Measurements from ENCODE around the gene ROBO1. TPM values are rescaled to one million over a fixed set of nuclear protein-coding genes. Genes with fewer than 3 reads are reported as not detected.
"Not testable (repeated sequence)": the region's sequence is repeated elsewhere in the genome, so short reads cannot be mapped to it uniquely, and the experiment has no call there.

Gene ROBO1
- total RNA-seq, 2 experiments from 2014 or later = 3.0 to 3.1 TPM

DNA sequence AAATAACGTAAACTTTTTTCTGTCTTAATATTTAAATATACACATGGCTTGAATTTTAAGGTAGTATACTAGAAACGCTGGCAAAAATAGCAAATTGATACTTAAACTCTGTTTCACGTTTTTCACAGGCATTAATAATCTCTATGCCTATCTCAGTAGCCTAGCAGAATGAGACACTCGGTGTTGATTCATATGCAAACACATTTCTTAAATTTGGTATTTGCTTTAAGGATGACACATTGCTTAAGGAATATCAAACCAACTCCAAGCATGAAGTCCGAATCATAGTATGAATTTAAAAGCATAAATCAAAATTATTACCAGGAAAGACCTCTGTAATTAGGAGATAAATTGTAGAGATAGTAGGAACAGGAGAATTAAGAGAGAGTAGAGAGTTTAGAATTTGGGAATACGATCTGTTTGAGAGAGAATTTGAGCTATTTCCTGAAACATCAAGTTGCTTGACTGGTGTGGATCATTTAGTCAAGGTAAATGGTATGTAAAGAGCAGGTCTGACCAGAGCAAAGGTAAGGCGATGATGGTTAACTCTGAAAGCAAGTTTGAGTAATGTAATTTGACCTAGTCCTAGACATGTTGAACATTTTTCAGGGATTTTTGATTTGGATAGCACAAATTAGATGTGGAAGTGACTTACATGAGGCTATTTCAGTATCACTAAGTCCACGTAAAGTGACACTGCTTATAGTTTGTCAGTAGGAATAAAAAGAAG, 236.1 kb downstream of the ROBO1 start:
- no peaks in the 10 kb centered on the region for H3K27me3 Mint-ChIP-seq (ENCODE audit: low read depth)
- CTCF ChIA-PET = no interaction called here
- DNase-seq (no peak), ATAC-seq (no peak)
- POLR2A ChIA-PET = no interaction called here
- H3K4me1 Mint-ChIP-seq (ENCODE audit: low read depth) = no peaks in the 10 kb centered on the region
- peaks cover 7% of the 10 kb centered on the region for H3K9me3 Mint-ChIP-seq (ENCODE audit: insufficient read depth)
- H3K27ac Mint-ChIP-seq = no peak overlapping the region
- H3K4me3 Mint-ChIP-seq = no peak overlapping the region
- no peaks in the 10 kb centered on the region for H3K36me3 Mint-ChIP-seq (ENCODE audit: low read depth)

GRCh38 chr3:79521221-79521848, 246.5 kb downstream of the ROBO1 start:
- POLR2A ChIA-PET = no interaction called here
- no peaks in the 10 kb centered on the region for H3K9me3 Mint-ChIP-seq (ENCODE audit: insufficient read depth)
- no peaks in the 10 kb centered on the region for H3K36me3 Mint-ChIP-seq (ENCODE audit: low read depth)
- ATAC-seq (no peak), DNase-seq (no peak)
- no peaks in the 10 kb centered on the region for H3K27me3 Mint-ChIP-seq (ENCODE audit: low read depth)
- H3K27ac Mint-ChIP-seq = no peak overlapping the region
- CTCF ChIA-PET = interaction anchor here (1.8 kb wide), 1 partner anchor 10 kb away, joined by 5 read pairs; no protein-coding TSS in a partner anchor
- no peaks in the 10 kb centered on the region for H3K4me1 Mint-ChIP-seq (ENCODE audit: low read depth)
- H3K4me3 Mint-ChIP-seq = no peak overlapping the region

DNA sequence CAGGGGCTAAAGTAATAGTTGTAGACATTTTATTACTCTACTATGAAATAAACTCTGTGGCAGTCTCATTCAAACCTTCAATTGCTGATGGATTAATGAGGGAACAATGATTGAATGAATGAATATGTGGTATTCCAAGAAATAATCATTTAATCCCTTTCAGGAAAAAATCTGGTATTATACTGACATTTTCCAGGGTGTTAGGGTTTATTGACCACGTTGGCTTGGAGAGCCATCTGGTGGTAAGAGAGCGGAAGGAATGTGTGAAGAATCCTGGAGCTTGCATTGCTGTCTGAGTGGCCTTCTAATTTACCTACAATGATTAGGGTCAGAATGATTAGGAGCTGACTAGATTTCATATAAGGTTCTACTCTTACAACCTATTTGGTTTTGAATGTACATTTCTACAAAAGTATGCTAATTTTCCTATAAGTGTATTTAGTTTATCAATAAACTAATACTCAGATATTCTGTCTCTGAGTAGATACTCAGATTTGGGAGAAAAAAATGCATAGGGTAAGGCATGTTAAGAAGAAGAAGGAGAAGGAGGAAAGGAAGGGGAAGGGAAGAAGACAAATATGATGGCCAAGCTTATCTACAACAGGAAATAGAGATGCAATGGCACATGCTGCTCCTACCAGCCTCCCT, 249.9 kb downstream of the ROBO1 start:
- POLR2A ChIA-PET = no interaction called here
- ATAC-seq (no peak), DNase-seq (no peak)
- H3K27ac Mint-ChIP-seq = no peak overlapping the region
- H3K4me3 Mint-ChIP-seq = no peak overlapping the region
- no peaks in the 10 kb centered on the region for H3K4me1 Mint-ChIP-seq (ENCODE audit: low read depth)
- CTCF ChIA-PET = no interaction called here
- no peaks in the 10 kb centered on the region for H3K9me3 Mint-ChIP-seq (ENCODE audit: insufficient read depth)
- no peaks in the 10 kb centered on the region for H3K36me3 Mint-ChIP-seq (ENCODE audit: low read depth)
- no peaks in the 10 kb centered on the region for H3K27me3 Mint-ChIP-seq (ENCODE audit: low read depth)

DNA sequence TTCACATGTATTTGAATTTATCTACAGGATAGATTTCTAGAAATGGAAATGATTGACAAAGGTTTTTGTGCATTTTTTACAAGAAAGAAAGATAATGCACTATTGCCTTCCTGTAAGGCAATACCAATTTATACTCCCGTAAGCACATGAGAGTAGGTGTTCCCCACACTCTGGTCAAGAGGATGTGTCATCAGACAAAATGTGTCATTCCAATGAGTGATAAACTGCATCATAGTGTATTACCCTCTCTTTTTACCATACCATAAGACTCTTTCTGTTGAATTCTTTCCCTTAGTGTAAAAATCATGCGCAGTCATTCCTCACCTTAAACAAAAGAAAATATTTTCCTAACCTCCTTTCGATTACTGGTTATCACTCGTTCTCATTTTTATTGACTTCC, 251.0 kb downstream of the ROBO1 start:
- Mint-ChIP-seq H3K27me3 (ENCODE audit: low read depth) (no peaks in the 10 kb centered on the region), H3K27ac (no peak overlapping the region), H3K36me3 (ENCODE audit: low read depth) (no peaks in the 10 kb centered on the region), H3K4me1 (ENCODE audit: low read depth) (no peaks in the 10 kb centered on the region), H3K4me3 (no peak overlapping the region), H3K9me3 (ENCODE audit: insufficient read depth) (no peaks in the 10 kb centered on the region)
- ChIA-PET CTCF (no interaction called here), POLR2A (no interaction called here)
- ATAC-seq (no peak), DNase-seq (no peak)

DNA sequence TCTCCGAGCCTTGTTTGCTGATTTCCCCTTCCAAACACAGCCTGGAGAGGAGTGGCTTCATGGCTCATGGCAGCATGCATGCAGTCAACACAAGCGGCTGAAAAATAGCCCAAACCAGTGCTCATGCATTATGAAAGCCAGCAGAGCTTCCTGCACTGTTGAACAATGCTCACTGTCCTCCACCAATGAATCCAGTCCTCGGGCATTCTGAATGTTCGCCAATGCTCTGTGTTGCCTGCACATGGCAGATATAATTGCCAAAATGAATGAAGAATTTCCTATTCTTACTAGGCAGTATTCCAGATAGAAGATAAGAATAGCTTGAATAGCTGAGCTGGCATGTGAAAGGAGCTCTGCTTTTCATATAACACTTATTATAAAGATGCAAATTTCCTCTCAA, 252.7 kb downstream of the ROBO1 start:
- H3K27me3 Mint-ChIP-seq (ENCODE audit: low read depth) = no peaks in the 10 kb centered on the region
- H3K36me3 Mint-ChIP-seq (ENCODE audit: low read depth) = no peaks in the 10 kb centered on the region
- no peaks in the 10 kb centered on the region for H3K9me3 Mint-ChIP-seq (ENCODE audit: insufficient read depth)
- ATAC-seq (no peak), DNase-seq (no peak)
- no peak overlapping the region for H3K27ac Mint-ChIP-seq
- CTCF ChIA-PET = no interaction called here
- POLR2A ChIA-PET = no interaction called here
- no peak overlapping the region for H3K4me3 Mint-ChIP-seq
- H3K4me1 Mint-ChIP-seq (ENCODE audit: low read depth) = no peaks in the 10 kb centered on the region

- DNase-seq = no peak
- ChIA-PET POLR2A (no interaction called here), CTCF (no interaction called here)
- no peak overlapping the region for H3K27ac Mint-ChIP-seq
- H3K4me1 Mint-ChIP-seq (ENCODE audit: low read depth) = no peaks in the 10 kb centered on the region
- H3K27me3 Mint-ChIP-seq (ENCODE audit: low read depth) = no peaks in the 10 kb centered on the region
- no peaks in the 10 kb centered on the region for H3K9me3 Mint-ChIP-seq (ENCODE audit: insufficient read depth)
- H3K36me3 Mint-ChIP-seq (ENCODE audit: low read depth) = no peaks in the 10 kb centered on the region
- H3K4me3 Mint-ChIP-seq = no peak overlapping the region
- no peak for ATAC-seq
Measured at GRCh38 chr3:79514069-79514468, 253.7 kb downstream of the ROBO1 start.

- H3K4me1 Mint-ChIP-seq (ENCODE audit: low read depth) = no peaks in the 10 kb centered on the region
- H3K27me3 Mint-ChIP-seq (ENCODE audit: low read depth) = no peaks in the 10 kb centered on the region
- CTCF ChIA-PET = no interaction called here
- H3K9me3 Mint-ChIP-seq (ENCODE audit: insufficient read depth) = peaks cover 4% of the 10 kb centered on the region
- POLR2A ChIA-PET = no interaction called here
- no peak overlapping the region for H3K4me3 Mint-ChIP-seq
- ATAC-seq (no peak), DNase-seq (no peak)
- H3K27ac Mint-ChIP-seq = no peak overlapping the region
- H3K36me3 Mint-ChIP-seq (ENCODE audit: low read depth) = no peaks in the 10 kb centered on the region
Measured at GRCh38 chr3:79506751-79507150, 261.0 kb downstream of the ROBO1 start.

DNA sequence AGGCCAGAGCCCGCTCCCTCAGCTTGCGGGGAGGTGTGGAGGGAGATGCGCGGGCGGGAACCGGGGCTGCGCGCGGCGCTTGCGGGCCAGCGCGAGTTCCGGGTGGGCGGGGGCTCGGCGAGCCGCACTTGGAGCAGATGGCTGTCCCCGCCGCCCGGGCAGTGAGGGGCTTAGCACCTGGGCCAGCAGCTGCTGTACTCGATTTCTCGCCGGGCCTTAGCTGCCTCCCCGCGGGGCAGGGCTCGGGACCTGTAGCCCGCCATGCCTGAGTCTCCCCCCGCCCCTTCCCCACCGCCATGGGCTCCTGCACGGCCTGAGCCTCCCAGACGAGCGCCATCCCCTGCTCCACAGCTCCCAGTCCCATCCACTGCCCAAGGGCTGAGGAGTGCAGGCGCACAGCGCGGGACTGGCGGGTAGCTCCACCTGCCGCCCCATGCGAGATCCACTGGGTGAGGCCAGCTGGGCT, 265.5 kb downstream of the ROBO1 start:
- CTCF ChIA-PET; H3K27me3 Mint-ChIP-seq (ENCODE audit: low read depth); H3K4me3 Mint-ChIP-seq; H3K36me3 Mint-ChIP-seq (ENCODE audit: low read depth); ATAC-seq; H3K4me1 Mint-ChIP-seq (ENCODE audit: low read depth); H3K9me3 Mint-ChIP-seq (ENCODE audit: insufficient read depth); DNase-seq; POLR2A ChIA-PET; H3K27ac Mint-ChIP-seq: not testable (repeated sequence)

GRCh38 chr3:79497447-79498111, 270.2 kb downstream of the ROBO1 start:
- Mint-ChIP-seq H3K27me3 (ENCODE audit: low read depth) (no peaks in the 10 kb centered on the region), H3K36me3 (ENCODE audit: low read depth) (no peaks in the 10 kb centered on the region), H3K27ac (no peak overlapping the region), H3K4me3 (no peak overlapping the region), H3K4me1 (ENCODE audit: low read depth) (no peaks in the 10 kb centered on the region), H3K9me3 (ENCODE audit: insufficient read depth) (no peaks in the 10 kb centered on the region)
- DNase-seq (no peak), ATAC-seq (no peak)
- POLR2A ChIA-PET = no interaction called here
- CTCF ChIA-PET = no interaction called here

DNA sequence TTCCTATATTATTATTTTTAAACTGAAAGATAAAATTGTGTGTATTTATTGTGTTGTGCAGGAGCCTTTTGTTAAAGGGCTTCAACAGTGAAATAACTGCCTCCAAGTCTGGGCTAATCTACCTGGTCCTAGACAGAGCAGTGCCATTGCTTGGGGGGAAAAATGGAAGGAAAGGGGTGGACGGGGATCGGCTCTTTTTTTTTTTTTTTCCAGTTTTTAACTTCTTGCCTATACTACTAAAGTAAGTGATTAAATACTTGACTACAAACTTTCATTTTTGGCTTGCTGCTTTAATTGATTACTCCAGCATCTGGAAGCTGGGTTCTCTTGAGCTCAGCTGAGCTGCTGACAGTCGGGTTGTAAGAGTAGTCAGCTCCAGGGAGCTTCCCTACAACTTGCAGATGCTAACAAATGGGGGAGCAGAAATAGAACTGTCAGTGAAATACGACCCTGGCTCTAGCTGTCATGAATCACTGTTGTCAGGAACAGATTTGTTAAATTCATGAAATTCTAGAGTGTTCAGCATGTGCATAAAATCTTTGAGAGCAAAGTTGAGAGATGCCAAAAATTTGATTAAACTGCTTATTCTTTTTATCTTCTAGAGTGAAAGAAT, 276.7 kb downstream of the ROBO1 start:
- Mint-ChIP-seq H3K36me3 (ENCODE audit: low read depth) (no peaks in the 10 kb centered on the region), H3K27me3 (ENCODE audit: low read depth) (no peaks in the 10 kb centered on the region), H3K4me3 (no peak overlapping the region), H3K4me1 (ENCODE audit: low read depth) (no peaks in the 10 kb centered on the region), H3K27ac (no peak overlapping the region), H3K9me3 (ENCODE audit: insufficient read depth) (no peaks in the 10 kb centered on the region)
- CTCF ChIA-PET = no interaction called here
- POLR2A ChIA-PET = no interaction called here
- DNase-seq (no peak), ATAC-seq (no peak)

DNA sequence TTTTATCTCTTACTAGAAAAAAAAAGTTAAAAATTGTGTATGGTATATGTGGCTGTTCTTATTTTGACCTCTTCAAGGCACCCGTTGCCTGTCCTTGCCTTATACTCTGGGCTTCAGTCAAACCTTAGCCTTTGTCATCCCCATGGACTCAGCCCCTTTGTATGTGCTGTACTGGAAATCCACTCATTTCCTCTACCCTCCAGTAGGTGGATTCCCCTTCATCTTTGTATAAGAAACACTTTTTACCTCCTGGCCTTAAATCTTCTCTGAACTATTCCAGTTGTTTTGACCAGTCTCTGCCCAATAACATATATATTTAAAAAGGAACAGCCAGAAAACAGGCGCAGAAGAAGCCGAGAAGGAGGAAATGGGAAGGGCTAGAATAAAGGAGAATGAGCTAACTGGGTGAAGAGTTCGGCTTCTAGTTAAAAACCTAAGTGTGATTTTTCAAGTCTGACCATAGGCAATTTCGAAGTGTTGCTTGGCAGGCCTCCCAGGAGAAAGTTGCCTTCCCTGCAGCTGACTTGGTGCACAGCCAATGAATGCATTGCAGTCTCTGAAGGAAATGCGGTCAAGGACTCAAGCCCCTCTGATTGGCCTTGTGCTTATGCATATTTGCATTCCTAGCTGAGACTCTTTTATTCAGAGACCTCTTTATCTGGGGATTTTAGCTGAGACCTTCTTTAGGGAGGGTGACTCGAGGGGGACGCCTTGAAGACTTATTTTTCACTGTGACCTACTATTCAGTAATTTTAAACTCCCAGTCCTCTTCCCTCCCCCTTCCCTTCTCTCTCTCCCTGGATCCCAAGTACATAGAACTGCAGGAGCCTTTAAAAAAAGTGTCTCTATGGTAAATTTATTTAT, 277.4 kb downstream of the ROBO1 start:
- H3K4me1 Mint-ChIP-seq (ENCODE audit: low read depth) = no peaks in the 10 kb centered on the region
- no peaks in the 10 kb centered on the region for H3K9me3 Mint-ChIP-seq (ENCODE audit: insufficient read depth)
- no peaks in the 10 kb centered on the region for H3K27me3 Mint-ChIP-seq (ENCODE audit: low read depth)
- CTCF ChIA-PET = no interaction called here
- ATAC-seq = no peak
- no peak overlapping the region for H3K27ac Mint-ChIP-seq
- no peaks in the 10 kb centered on the region for H3K36me3 Mint-ChIP-seq (ENCODE audit: low read depth)
- no peak for DNase-seq
- no peak overlapping the region for H3K4me3 Mint-ChIP-seq
- POLR2A ChIA-PET = no interaction called here

Data from activated CD8-positive, alpha-beta T cell treated with anti-CD3 and anti-CD28 coated beads, Interleukin-2, amount 10 ng/mL, durations not matched to agents 7 days and 5 days (primary cell).